GM12892 (cell line): ENCODE measurements around the gene SNX17.

Source experiments
- POLR2A ChIP-seq: IDR thresholded peaks from 2 replicates; pipeline ENCODE4 v1.6.1; 2011; ENCODE audit warnings: low read depth, low read length, control low read depth
- POLR2AphosphoS5 ChIP-seq: IDR thresholded peaks from 2 replicates; pipeline ENCODE4 v1.6.1; 2011; ENCODE audit warnings: low read depth, low read length, control low read depth
- TAF1 ChIP-seq: IDR thresholded peaks from 2 replicates; pipeline ENCODE4 v1.6.1; 2011; ENCODE audit warnings: low read depth, mild to moderate bottlenecking, control low read depth, low read length, borderline replicate concordance

GRCh38 chr2:27322766-27323595 lies 47.4 kb upstream of the SNX17 start, which contains the start of gene MPV17:
- peak; percentile 96 for TF ChIP-seq POLR2A
- peak; percentile 97 for TF ChIP-seq POLR2AphosphoS5
- peak; percentile 74; the same call in 1 of the 2 replicates for TF ChIP-seq TAF1
